Sciatic nerve (tissue), 2 donors: Measurements from ENCODE around the gene DEFB113. TPM values are rescaled to one million over a fixed set of nuclear protein-coding genes. Genes with fewer than 3 reads are reported as not detected.
"Not testable (repeated sequence)": the region's sequence is repeated elsewhere in the genome, so short reads cannot be mapped to it uniquely, and the experiment has no call there.

Experiments used
- ATAC-seq: fragments of 200-7000 bp; cut with Tn5 transposase; one replicate; pipeline ENCODE4 v1.9.1; 2020; ENCODE audit warnings: mild to moderate bottlenecking, moderate library complexity
- DNase-seq: peaks from one replicate; pipeline ENCODE4 v3.0.0-alpha.2; 2020; ENCODE audit warnings: low spot score
- intact Hi-C: fragments of 100-400 bp; cut with DNase I; formaldehyde crosslinking; loops from one replicate; pipeline ENCODE4 v1.14.2; 2022
- total RNA-seq: library from RNA; stranded (reverse); fragmentation: NEBNext Ultra II Directional; extraction: Animal tissue kit (Norgen Biotek cat#: 25700); gene quantifications from one replicate; pipeline ENCODE4 v1.2.1, GENCODE V29; 2021
- donor health status: DM: no; HTN: no; CAD: no.
- donor health status: DM: no; HTN: no; CAD: no.

DEFB113 gene
- not detected for total RNA-seq

- DNase-seq (no peak), ATAC-seq (no peak)
- intact Hi-C loops: no loop called here
Measured at GRCh38 chr6:49969605-49970004, at the start of gene DEFB113. DEFB113 (minus strand) TSS chr6:49969625; CDS start chr6:49969625, 0 bp downstream.

GRCh38 chr6:50007819-50008218 lies 38.4 kb upstream of the DEFB113 start:
- ATAC-seq (no peak), DNase-seq (no peak)
- intact Hi-C loops: no loop called here

- ATAC-seq: no peak
- intact Hi-C loops: no loop called here
- DNase-seq: no peak
Measured at GRCh38 chr6:50003139-50003538, 33.7 kb upstream of the DEFB113 start.

- no peak for DNase-seq
- no peak for ATAC-seq
- intact Hi-C loops: no loop called here
Measured at GRCh38 chr6:49995278-49995677, 25.9 kb upstream of the DEFB113 start.

GRCh38 chr6:49988900-49989299 lies 19.5 kb upstream of the DEFB113 start:
- ATAC-seq: no peak
- no peak for DNase-seq
- intact Hi-C loops: no loop called here

- ATAC-seq (no peak), DNase-seq (no peak)
- intact Hi-C loops: no loop called here
Measured at GRCh38 chr6:49987749-49988148, 18.3 kb upstream of the DEFB113 start.

- DNase-seq: no peak
- intact Hi-C loops: no loop called here
- no peak for ATAC-seq
Measured at GRCh38 chr6:49986551-49986950, 17.1 kb upstream of the DEFB113 start.

- no peak for DNase-seq
- intact Hi-C loops: no loop called here
- no peak for ATAC-seq
Measured at GRCh38 chr6:49982046-49982445, 12.6 kb upstream of the DEFB113 start.

GRCh38 chr6:49980898-49981297 lies 11.5 kb upstream of the DEFB113 start:
- ATAC-seq: no peak
- no peak for DNase-seq
- intact Hi-C loops: no loop called here

- no peak for DNase-seq
- no peak for ATAC-seq
- intact Hi-C loops: no loop called here
Measured at GRCh38 chr6:49979584-49979983, 10.2 kb upstream of the DEFB113 start.

GRCh38 chr6:49978332-49979226 lies 9.2 kb upstream of the DEFB113 start:
- intact Hi-C loops: no loop called here
- ATAC-seq (no peak), DNase-seq (no peak)

- DNase-seq (no peak), ATAC-seq (no peak)
- intact Hi-C loops: no loop called here
Measured at GRCh38 chr6:49966823-49967222, 2.6 kb downstream of the DEFB113 start.

GRCh38 chr6:49966334-49966733 lies 3.1 kb downstream of the DEFB113 start:
- no peak for DNase-seq
- intact Hi-C loops: no loop called here
- ATAC-seq: no peak

GRCh38 chr6:49964064-49964463 lies 5.4 kb downstream of the DEFB113 start, which contains the start of gene DEFB114:
DEFB114 (minus strand) TSS chr6:49964164; CDS start chr6:49964105, 59 bp downstream.
- intact Hi-C loops: no loop called here
- ATAC-seq: no peak
- no peak for DNase-seq

GRCh38 chr6:49958180-49958579 lies 11.2 kb downstream of the DEFB113 start:
- DNase-seq (no peak), ATAC-seq (no peak)
- intact Hi-C loops: no loop called here

GRCh38 chr6:49955847-49956246 lies 13.6 kb downstream of the DEFB113 start:
- ATAC-seq (no peak), DNase-seq (no peak)
- intact Hi-C loops: no loop called here

GRCh38 chr6:49951926-49952325 lies 17.5 kb downstream of the DEFB113 start:
- ATAC-seq (no peak), DNase-seq (no peak)
- intact Hi-C loops: no loop called here

- intact Hi-C loops: no loop called here
- DNase-seq: no peak
- no peak for ATAC-seq
Measured at GRCh38 chr6:49950415-49950751, 19.0 kb downstream of the DEFB113 start.

GRCh38 chr6:49949062-49949461 lies 20.4 kb downstream of the DEFB113 start:
- no peak for DNase-seq
- intact Hi-C loops: no loop called here
- ATAC-seq: no peak

GRCh38 chr6:49946835-49947234 lies 22.6 kb downstream of the DEFB113 start:
- intact Hi-C loops: no loop called here
- ATAC-seq (no peak), DNase-seq (no peak)

- intact Hi-C loops, DNase-seq, ATAC-seq: not testable (repeated sequence)
Measured at GRCh38 chr6:49944068-49944467, 25.4 kb downstream of the DEFB113 start.
